Loucy (cell line): ENCODE measurements around the gene PPIE.

ENCODE experiments used
- H2AFZ ChIP-seq: fragments of 200-600 bp; sonication (generic); 2 replicates; pipeline ENCODE4 v1.6.0; 2016; ENCODE audit warnings: antibody characterized with exemption, mild to moderate bottlenecking, low read length, moderate library complexity
- H3F3A ChIP-seq: fragments of 200-600 bp; 2 replicates; pipeline ENCODE4 v1.6.0; 2016; ENCODE audit warnings: antibody characterized with exemption, low read depth, mild to moderate bottlenecking
- H3K27me3 ChIP-seq: fragments of 200-600 bp; sonication (generic); 2 replicates; pipeline ENCODE4 v1.6.1; 2014; ENCODE audit warnings: low read length, mild to moderate bottlenecking; ENCODE audit not compliant: insufficient read depth, poor library complexity, severe bottlenecking
- H3K36me3 ChIP-seq: fragments of 200-600 bp; sonication (generic); 2 replicates; pipeline ENCODE4 v1.6.1; 2016; ENCODE audit warnings: low read length; ENCODE audit not compliant: insufficient read depth
- H3K4me1 ChIP-seq: fragments of 200-600 bp; sonication (generic); 2 replicates; pipeline ENCODE4 v1.5.1; 2014; ENCODE audit warnings: low read length, mild to moderate bottlenecking; ENCODE audit not compliant: insufficient read depth, poor library complexity, severe bottlenecking
- H3K4me2 ChIP-seq: fragments of 200-600 bp; sonication (generic); 2 replicates; pipeline ENCODE4 v1.6.0; 2014; ENCODE audit warnings: antibody characterized with exemption, low read length, low read depth, mild to moderate bottlenecking; ENCODE audit not compliant: poor library complexity, severe bottlenecking
- H3K4me3 ChIP-seq: fragments of 200-600 bp; sonication (generic); 2 replicates; pipeline ENCODE4 v1.5.1; 2014; ENCODE audit warnings: low read length, mild to moderate bottlenecking, mixed read lengths; ENCODE audit not compliant: poor library complexity, severe bottlenecking
- H3K79me2 ChIP-seq: fragments of 200-600 bp; sonication (generic); 2 replicates; pipeline ENCODE4 v1.6.1; 2014; ENCODE audit warnings: low read length; ENCODE audit not compliant: insufficient read depth
- H3K9ac ChIP-seq: fragments of 200-600 bp; sonication (generic); 2 replicates; pipeline ENCODE4 v1.6.0; 2014; ENCODE audit warnings: mild to moderate bottlenecking, low read depth, low read length, moderate library complexity; ENCODE audit not compliant: poor library complexity, severe bottlenecking
- H3K9me2 ChIP-seq: fragments of 200-600 bp; sonication (generic); replicated peaks from 2 replicates; pipeline ENCODE4 v1.6.1; 2016; ENCODE audit warnings: low read depth, low read length, mixed read lengths
- H3K9me3 ChIP-seq: fragments of 200-600 bp; sonication (generic); 2 replicates; pipeline ENCODE4 v1.6.1; 2014; ENCODE audit warnings: mild to moderate bottlenecking, antibody characterized with exemption, low read length, low read depth; ENCODE audit not compliant: insufficient read depth
- H4K20me1 ChIP-seq: fragments of 200-600 bp; sonication (generic); 2 replicates; pipeline ENCODE4 v1.6.0; 2014; ENCODE audit warnings: antibody characterized with exemption, low read length, mild to moderate bottlenecking; ENCODE audit not compliant: insufficient read depth, poor library complexity, severe bottlenecking
- EZH2phosphoT487 ChIP-seq: fragments of 200-600 bp; IDR thresholded peaks from 2 replicates; pipeline ENCODE4 v1.6.1; 2018; ENCODE audit warnings: antibody characterized with exemption, mild to moderate bottlenecking, moderate library complexity, borderline replicate concordance
- TF ChIP-seq, protein P1 (sequence below): fragments of 200-600 bp; sonication (generic); conservative IDR thresholded peaks from 2 replicates; pipeline ENCODE4 v1.5.1; 2014; ENCODE audit warnings: mild to moderate bottlenecking, antibody characterized with exemption, low read length

The PPIE gene

GRCh38 chr1:39707506-39707905, 31.2 kb upstream of the PPIE start:
- H3K4me2 ChIP-seq, result no peak overlapping the region
- no peaks in the 10 kb centered on the region for H4K20me1 ChIP-seq
- H3K36me3 ChIP-seq, result no peaks in the 10 kb centered on the region
- no peak for TF ChIP-seq EZH2phosphoT487
- TF ChIP-seq, protein P1, sequence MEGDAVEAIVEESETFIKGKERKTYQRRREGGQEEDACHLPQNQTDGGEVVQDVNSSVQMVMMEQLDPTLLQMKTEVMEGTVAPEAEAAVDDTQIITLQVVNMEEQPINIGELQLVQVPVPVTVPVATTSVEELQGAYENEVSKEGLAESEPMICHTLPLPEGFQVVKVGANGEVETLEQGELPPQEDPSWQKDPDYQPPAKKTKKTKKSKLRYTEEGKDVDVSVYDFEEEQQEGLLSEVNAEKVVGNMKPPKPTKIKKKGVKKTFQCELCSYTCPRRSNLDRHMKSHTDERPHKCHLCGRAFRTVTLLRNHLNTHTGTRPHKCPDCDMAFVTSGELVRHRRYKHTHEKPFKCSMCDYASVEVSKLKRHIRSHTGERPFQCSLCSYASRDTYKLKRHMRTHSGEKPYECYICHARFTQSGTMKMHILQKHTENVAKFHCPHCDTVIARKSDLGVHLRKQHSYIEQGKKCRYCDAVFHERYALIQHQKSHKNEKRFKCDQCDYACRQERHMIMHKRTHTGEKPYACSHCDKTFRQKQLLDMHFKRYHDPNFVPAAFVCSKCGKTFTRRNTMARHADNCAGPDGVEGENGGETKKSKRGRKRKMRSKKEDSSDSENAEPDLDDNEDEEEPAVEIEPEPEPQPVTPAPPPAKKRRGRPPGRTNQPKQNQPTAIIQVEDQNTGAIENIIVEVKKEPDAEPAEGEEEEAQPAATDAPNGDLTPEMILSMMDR, result no peak
- no peaks in the 10 kb centered on the region for H3K4me1 ChIP-seq
- no peaks in the 10 kb centered on the region for H3K27me3 ChIP-seq
- no peak overlapping the region for H3K4me3 ChIP-seq
- H3K9ac ChIP-seq, result no peak overlapping the region
- no peaks in the 10 kb centered on the region for H3K79me2 ChIP-seq
- H2AFZ ChIP-seq, result no peak overlapping the region
- H3F3A ChIP-seq, result no peaks in the 10 kb centered on the region
- H3K9me3 ChIP-seq, result no peaks in the 10 kb centered on the region
- no peaks in the 10 kb centered on the region for H3K9me2 ChIP-seq

DNA sequence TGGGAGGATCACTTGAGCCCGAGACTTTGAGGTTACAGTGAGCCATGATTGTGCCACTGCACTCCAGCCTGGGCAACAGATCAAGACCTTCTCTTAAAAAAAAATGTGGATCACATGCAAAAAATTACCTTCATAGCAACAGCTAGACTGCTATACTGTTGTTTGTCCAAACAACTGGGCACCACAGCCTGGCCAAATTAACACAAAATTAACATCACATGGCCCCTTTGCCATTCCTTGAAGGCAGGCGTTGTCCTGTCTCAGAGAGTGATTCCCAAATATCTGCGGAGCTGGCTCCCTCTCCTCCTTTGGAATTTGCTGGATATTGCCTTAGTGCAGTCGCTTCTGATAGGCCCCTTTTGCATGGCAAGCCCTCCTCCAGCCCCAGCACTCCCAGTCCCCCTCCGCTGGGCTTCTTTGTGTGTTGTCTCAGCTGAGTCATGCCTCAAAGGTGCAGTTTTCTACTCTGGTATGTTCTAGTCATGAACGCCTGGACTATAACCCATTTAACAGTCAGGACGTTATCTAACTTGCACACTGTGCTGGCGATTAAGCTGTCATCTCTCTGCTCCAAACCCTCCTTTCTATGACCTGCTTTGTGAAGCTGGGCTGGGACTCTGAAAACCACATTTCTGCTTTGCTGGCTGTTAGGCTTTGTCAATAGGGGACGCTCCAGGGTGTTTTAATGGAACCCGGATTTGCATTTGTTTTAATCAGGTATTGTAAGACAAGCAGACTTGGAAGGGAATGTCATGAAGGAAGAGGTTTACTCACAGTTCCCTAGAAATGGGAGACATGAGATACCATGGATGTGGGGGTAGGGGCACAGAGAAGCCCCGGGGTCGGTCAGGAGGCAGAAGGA, 27.3 kb upstream of the PPIE start:
- Histone ChIP-seq H3K4me2 (no peak overlapping the region), H3K9me3 (no peaks in the 10 kb centered on the region), H4K20me1 (no peaks in the 10 kb centered on the region), H2AFZ (no peak overlapping the region), H3K4me1 (no peaks in the 10 kb centered on the region), H3K4me3 (no peak overlapping the region), H3K79me2 (no peaks in the 10 kb centered on the region), H3K9me2 (no peaks in the 10 kb centered on the region), H3K27me3 (no peaks in the 10 kb centered on the region), H3K36me3 (no peaks in the 10 kb centered on the region), H3F3A (no peaks in the 10 kb centered on the region), H3K9ac (no peak overlapping the region)
- TF ChIP-seq EZH2phosphoT487, result no peak
- TF ChIP-seq, protein P1, result no peak

- no peaks in the 10 kb centered on the region for H3K9me3 ChIP-seq
- no peaks in the 10 kb centered on the region for H3K4me1 ChIP-seq
- no peak overlapping the region for H3K9ac ChIP-seq
- H3K9me2 ChIP-seq, result no peaks in the 10 kb centered on the region
- no peak overlapping the region for H3K4me2 ChIP-seq
- H3K79me2 ChIP-seq, result no peaks in the 10 kb centered on the region
- no peaks in the 10 kb centered on the region for H3K27me3 ChIP-seq
- no peak overlapping the region for H3K4me3 ChIP-seq
- H3K36me3 ChIP-seq, result no peaks in the 10 kb centered on the region
- H3F3A ChIP-seq, result no peaks in the 10 kb centered on the region
- TF ChIP-seq, protein P1, result no peak
- TF ChIP-seq EZH2phosphoT487, result no peak
- no peaks in the 10 kb centered on the region for H4K20me1 ChIP-seq
- H2AFZ ChIP-seq, result no peak overlapping the region
These were observed 26.7 kb upstream of the PPIE start for GRCh38 chr1:39711966-39712340.
